Stimulated activated CD8-positive, alpha-beta memory T cell treated with anti-CD3 and anti-CD28 coated beads, Interleukin-12 subunit alpha, Interleukin-12 subunit beta, amount 100 ng/mL, for 24 hours (primary cell): ENCODE data around the gene FAM83F.

Source experiments
- DNase-seq: peaks from one replicate; pipeline ENCODE4 v3.0.0-alpha.2; 2020; ENCODE audit errors: extremely low read depth

FAM83F gene

GRCh38 chr22:39994041-39994565 lies 651 bp upstream of the FAM83F start:
- DNase-seq = no peak

- no peak for DNase-seq
Observed at GRCh38 chr22:39995393-39996252, 869 bp downstream of the FAM83F start.

GRCh38 chr22:39996732-39997131 lies 2.0 kb downstream of the FAM83F start:
- no peak for DNase-seq

- no peak for DNase-seq
Observed at GRCh38 chr22:39997421-39997820, 2.7 kb downstream of the FAM83F start.

GRCh38 chr22:39997939-39998726 lies 3.4 kb downstream of the FAM83F start:
- DNase-seq = no peak

GRCh38 chr22:39999144-39999757 lies 4.5 kb downstream of the FAM83F start:
- no peak for DNase-seq

GRCh38 chr22:40000171-40000570 lies 5.4 kb downstream of the FAM83F start:
- no peak for DNase-seq

GRCh38 chr22:40001106-40001505 lies 6.4 kb downstream of the FAM83F start:
- no peak for DNase-seq

GRCh38 chr22:40001800-40002577 lies 7.2 kb downstream of the FAM83F start:
- DNase-seq = no peak

- no peak for DNase-seq
Observed at GRCh38 chr22:40002935-40003715, 8.4 kb downstream of the FAM83F start.

- no peak for DNase-seq
Observed at GRCh38 chr22:40004836-40005235, 10.1 kb downstream of the FAM83F start.

- no peak for DNase-seq
Observed at GRCh38 chr22:40006641-40007040, 11.9 kb downstream of the FAM83F start.

- DNase-seq = no peak
Observed at GRCh38 chr22:40007853-40008710, 13.3 kb downstream of the FAM83F start.

GRCh38 chr22:40008726-40009291 lies 14.1 kb downstream of the FAM83F start:
- DNase-seq = no peak

- DNase-seq = no peak
Observed at GRCh38 chr22:40009292-40009774, 14.6 kb downstream of the FAM83F start.

- DNase-seq = no peak
Observed at GRCh38 chr22:40009951-40010671, 15.4 kb downstream of the FAM83F start.

GRCh38 chr22:40010746-40011145 lies 16.0 kb downstream of the FAM83F start:
- DNase-seq = no peak

- DNase-seq = no peak
Observed at GRCh38 chr22:40014667-40015248, 20.0 kb downstream of the FAM83F start.
